HG02885 (cell line): ENCODE results near the gene CBX8.
A peak's percentile ranks its signal among the peaks of the same experiment; 100 is the strongest.
"Not testable (repeated sequence)": the region's sequence is repeated elsewhere in the genome, so short reads cannot be mapped to it uniquely, and the experiment has no call there.

Source experiments
- ATAC-seq: cut with Tn5 transposase; IDR thresholded peaks from one replicate; pipeline ENCODE4 v1.9.1; 2021; ENCODE audit warnings: mild to moderate bottlenecking; ENCODE audit not compliant: unreplicated experiment, poor library complexity

The CBX8 gene

GRCh38 chr17:79783891-79784290, 13.0 kb downstream of the CBX8 start:
- ATAC-seq: no peak

- ATAC-seq: no peak
Observed at GRCh38 chr17:79781736-79782575, 14.9 kb downstream of the CBX8 start.

- no peak for ATAC-seq
Observed at GRCh38 chr17:79781012-79781650, 15.7 kb downstream of the CBX8 start.

- no peak for ATAC-seq
Observed at GRCh38 chr17:79779661-79780365, 17.1 kb downstream of the CBX8 start.

GRCh38 chr17:79779084-79779529, 17.8 kb downstream of the CBX8 start:
- ATAC-seq: no peak

GRCh38 chr17:79778504-79779083, 18.3 kb downstream of the CBX8 start:
- peak; percentile 7 for ATAC-seq

- ATAC-seq: peak; percentile 78
Observed at GRCh38 chr17:79777894-79778503, 18.9 kb downstream of the CBX8 start, which contains the start of gene CBX2. Gene CBX2 (plus strand): TSS chr17:79778148. CDS start chr17:79778236, 88 bp downstream.

GRCh38 chr17:79777120-79777893, 19.6 kb downstream of the CBX8 start:
- peak; percentile 20 for ATAC-seq

- no peak for ATAC-seq
Observed at GRCh38 chr17:79776376-79777119, 20.3 kb downstream of the CBX8 start.

DNA sequence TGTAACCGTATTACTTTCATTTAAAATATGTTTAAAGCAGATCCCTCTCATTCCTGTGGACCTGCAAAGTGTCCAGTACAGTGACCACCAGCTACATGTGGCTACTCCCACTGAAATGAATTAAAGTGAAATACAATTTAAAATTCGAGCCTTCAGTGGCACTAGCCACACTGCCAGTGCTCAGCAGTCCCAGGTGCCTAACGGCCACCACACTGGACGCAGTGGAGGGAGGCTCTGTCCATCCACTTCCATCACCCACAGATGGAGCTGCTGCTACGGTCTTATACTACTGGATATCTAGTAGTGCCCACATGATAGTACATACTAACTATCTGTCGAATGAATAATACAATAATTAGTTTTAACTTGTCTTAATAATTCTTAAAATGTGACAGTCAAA, 21.2 kb downstream of the CBX8 start:
- no peak for ATAC-seq

DNA sequence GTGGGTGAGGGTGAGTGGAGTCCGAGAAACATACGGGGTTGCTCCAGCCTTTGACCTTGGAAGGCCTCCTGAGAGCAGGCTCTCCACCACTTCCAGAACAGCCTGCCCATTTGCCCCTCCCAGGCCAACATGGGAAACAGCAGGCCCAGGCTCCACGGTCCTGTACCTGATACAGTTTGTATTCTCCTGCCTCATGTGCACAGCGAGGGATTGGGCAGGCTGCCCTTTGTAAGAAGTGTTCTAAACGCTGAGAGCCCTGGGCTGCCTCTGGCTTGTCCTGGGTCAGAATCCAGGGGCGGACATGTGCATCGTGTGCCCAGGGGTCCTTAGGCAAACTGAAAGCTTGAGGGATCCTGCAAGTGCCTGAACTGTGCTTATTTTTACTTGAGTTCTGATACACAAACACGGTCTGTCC, 22.3 kb downstream of the CBX8 start:
- ATAC-seq: no peak

DNA sequence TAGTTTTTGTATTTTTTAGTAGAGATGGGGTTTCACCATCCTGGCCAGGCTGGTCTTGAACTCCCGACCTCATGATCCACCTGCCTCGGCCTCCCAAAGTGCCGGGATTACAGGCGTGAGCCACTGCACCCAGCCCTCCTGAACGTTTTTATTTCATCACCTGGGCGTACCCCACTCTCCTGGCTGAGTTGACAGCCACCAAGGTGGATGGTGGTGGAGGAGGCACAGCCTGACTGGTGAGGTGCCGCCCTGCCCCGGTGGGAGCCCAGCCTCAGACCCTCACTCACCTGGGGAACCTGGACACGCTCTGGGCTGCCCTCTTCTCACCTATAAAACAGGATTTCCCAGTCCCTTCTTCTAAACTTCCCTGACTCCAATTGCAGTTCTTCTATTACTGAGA, 24.2 kb downstream of the CBX8 start:
- ATAC-seq: not testable (repeated sequence)

DNA sequence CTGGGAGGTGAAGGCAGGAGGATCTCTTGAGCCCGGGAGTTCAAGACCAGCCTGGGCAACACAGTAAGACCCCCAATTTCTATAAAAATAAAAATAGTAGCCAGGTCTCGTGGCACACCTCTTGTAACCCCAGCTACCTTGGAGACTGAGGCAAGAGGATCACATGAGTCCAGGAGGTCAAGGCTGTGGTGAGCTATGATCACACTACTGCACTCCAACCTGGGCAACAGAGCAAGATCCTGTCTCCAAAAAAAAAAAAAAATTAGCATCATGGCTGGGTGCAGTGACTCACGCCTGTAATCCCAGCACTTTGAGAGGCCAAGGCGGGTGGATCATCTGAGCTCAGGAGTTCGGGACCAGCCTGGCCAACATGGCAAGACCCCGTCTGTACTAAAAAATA, 25.6 kb downstream of the CBX8 start:
- ATAC-seq: no peak

- ATAC-seq: no peak
Observed at GRCh38 chr17:79769570-79770506, 27.0 kb downstream of the CBX8 start.

- no peak for ATAC-seq
Observed at GRCh38 chr17:79765708-79766107, 31.2 kb downstream of the CBX8 start.

DNA sequence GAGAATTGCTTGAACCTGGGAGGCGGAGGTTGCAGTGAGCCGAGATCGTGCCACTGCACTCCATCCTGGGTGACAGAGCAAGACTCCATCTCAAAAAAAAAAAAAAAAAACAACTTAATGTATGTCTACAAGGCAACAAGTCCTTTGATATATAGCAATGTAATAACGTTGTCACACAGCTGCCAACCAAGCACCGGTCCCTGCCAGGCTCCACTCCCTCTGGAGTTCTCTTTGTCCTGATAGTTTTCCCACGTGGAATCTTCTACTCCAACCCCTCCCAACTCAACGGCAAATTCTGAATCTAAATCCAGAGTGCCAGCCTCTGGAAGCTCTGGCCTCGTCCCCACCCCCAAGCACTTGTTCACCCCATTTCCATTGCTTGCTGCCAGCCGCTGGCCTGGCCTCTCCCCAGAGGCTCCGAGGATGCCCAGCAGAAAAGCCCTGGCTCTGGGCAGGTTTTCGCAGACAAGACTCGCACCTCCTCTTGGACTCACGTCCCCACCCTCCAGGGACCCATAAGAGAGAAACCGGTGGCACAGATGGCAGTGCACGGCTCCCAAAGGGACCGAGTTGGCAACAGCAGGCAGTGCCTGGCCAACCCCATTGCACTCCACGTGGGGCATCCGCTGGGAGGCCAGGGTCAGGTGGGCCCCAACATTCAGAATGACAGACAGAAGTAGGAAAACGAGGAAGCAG, 34.8 kb downstream of the CBX8 start:
- ATAC-seq: no peak
